HepG2 (cell line): ENCODE results near the gene CARD9. TPM values are rescaled to one million over a fixed set of nuclear protein-coding genes. Genes with fewer than 3 reads are reported as not detected.

Source experiments
- AGO2 ChIP-seq: fragments of 200-400 bp; formaldehyde crosslinking; optimal IDR thresholded peaks from 2 replicates; pipeline ENCODE3; 2017; ENCODE audit warnings: mild to moderate bottlenecking, low read depth, low read length, moderate library complexity
- ETV5 ChIP-seq: IDR thresholded peaks from 2 replicates; pipeline ENCODE4 v1.6.1; 2018; ENCODE audit warnings: missing biosample characterization, missing genetic modification reagents, inconsistent platforms, borderline replicate concordance
- KLF6 ChIP-seq: IDR thresholded peaks from 2 replicates; pipeline ENCODE4 v1.8.0; 2016; ENCODE audit warnings: missing biosample characterization, missing genetic modification reagents
- LCORL ChIP-seq, 2 experiments: fragments of 450-650 bp in 1 of 2; sonication (generic) in 1 of 2; formaldehyde crosslinking in 1 of 2; IDR thresholded peaks; 2 replicates each; pipeline versions ENCODE4 v1.5.0 to v1.6.1; 2017 to 2020; ENCODE audit warnings: antibody characterized with exemption in 1 of 2, missing genetic modification reagents in 1 of 2
- RFX3 ChIP-seq: IDR thresholded peaks from 2 replicates; pipeline ENCODE4 v1.6.1; 2016; ENCODE audit warnings: missing biosample characterization, missing genetic modification reagents
- SAP130 ChIP-seq: IDR thresholded peaks from 2 replicates; pipeline ENCODE4 v1.6.1; 2016; ENCODE audit warnings: low read depth
- SOX5 ChIP-seq: IDR thresholded peaks from 2 replicates; pipeline ENCODE4 v1.6.1; 2016; ENCODE audit warnings: borderline replicate concordance
- SP1 ChIP-seq, 2 experiments: fragments of 450-650 bp in 1 of 2; sonication (generic) in 1 of 2; formaldehyde crosslinking in 1 of 2; IDR thresholded peaks; 2 replicates each; pipeline versions ENCODE4 v1.4.0 to v1.6.1; 2016 to 2020; ENCODE audit warnings: missing genetic modification reagents in 1 of 2
- ZFP90 ChIP-seq: sonication (generic); formaldehyde crosslinking; IDR thresholded peaks from 2 replicates; pipeline ENCODE4 v1.8.0; 2022; ENCODE audit warnings: missing genetic modification reagents, mild to moderate bottlenecking, inconsistent platforms, borderline replicate concordance
- ZNF160 ChIP-seq: sonication (generic); formaldehyde crosslinking; IDR thresholded peaks from 2 replicates; pipeline ENCODE4 v1.8.0; 2022; ENCODE audit warnings: mild to moderate bottlenecking, inconsistent platforms, missing genetic modification reagents
- ZNF180 ChIP-seq: sonication (generic); formaldehyde crosslinking; IDR thresholded peaks from 2 replicates; pipeline ENCODE4 v1.4.0; 2020; ENCODE audit warnings: low read depth, missing genetic modification reagents, borderline replicate concordance
- ZNF296 ChIP-seq: sonication (generic); formaldehyde crosslinking; conservative IDR thresholded peaks from 2 replicates; pipeline ENCODE4 v1.5.0; 2020; ENCODE audit warnings: mild to moderate bottlenecking, missing genetic modification reagents
- ZNF317 ChIP-seq: sonication (generic); formaldehyde crosslinking; IDR thresholded peaks from 2 replicates; pipeline ENCODE4 v1.5.0; 2020; ENCODE audit warnings: mild to moderate bottlenecking, missing genetic modification reagents
- ZNF468 ChIP-seq: sonication (generic); formaldehyde crosslinking; IDR thresholded peaks from 2 replicates; pipeline ENCODE4 v1.8.0; 2022; ENCODE audit warnings: mild to moderate bottlenecking, moderate library complexity, missing genetic modification reagents
- ZNF772 ChIP-seq: sonication (generic); formaldehyde crosslinking; IDR thresholded peaks from 2 replicates; pipeline ENCODE4 v1.5.0; 2020; ENCODE audit warnings: mild to moderate bottlenecking, missing genetic modification reagents
- polyA plus RNA-seq, 8 experiments: library from polyadenylated mRNA; depleted of rRNA in 3 of 8; stranded (reverse) in 7 of 8; unstranded in 1 of 8; fragments of >200 nt; fragmentation: Illumina TruSeq in 4 of 8; extraction: Trizol in 4 of 8; gene quantifications; 2 replicates each; pipeline versions ENCODE4 v1.2.1 to v1.2.3, GENCODE V29; 2011 to 2016; ENCODE audit warnings: low read depth in 4 of 8, missing spikeins in 1 of 8, mixed read lengths in 1 of 8; ENCODE audit not compliant: insufficient read depth in 1 of 8
- total RNA-seq, 5 experiments: library from RNA; depleted of rRNA; stranded (reverse); fragments of >200 nt; fragmentation: Illumina TruSeq; extraction: Trizol; gene quantifications; 2 replicates each; pipeline ENCODE4 v1.2.3, GENCODE V29; 2016; ENCODE audit warnings: low read depth in 1 of 5
- TF ChIP-seq, protein P1 (sequence below): sonication (generic); formaldehyde crosslinking; IDR thresholded peaks from 2 replicates; pipeline ENCODE4 v1.4.0; 2020; ENCODE audit warnings: mild to moderate bottlenecking, missing genetic modification reagents
- TF ChIP-seq, protein P2 (sequence below): sonication (generic); formaldehyde crosslinking; conservative IDR thresholded peaks from 2 replicates; pipeline ENCODE4 v1.4.0; 2020; ENCODE audit warnings: mild to moderate bottlenecking, missing genetic modification reagents, moderate library complexity
- TF ChIP-seq, protein P3 (sequence below): sonication (generic); formaldehyde crosslinking; IDR thresholded peaks from 2 replicates; pipeline ENCODE4 v1.4.0; 2020; ENCODE audit warnings: missing genetic modification reagents, borderline replicate concordance

Gene CARD9
- total and polyA plus RNA-seq, 2 of the 13 experiments (the other 11 are each of a cell fraction or from before 2014, with no cell fraction given), result 3.3 to 7.4 TPM

DNA sequence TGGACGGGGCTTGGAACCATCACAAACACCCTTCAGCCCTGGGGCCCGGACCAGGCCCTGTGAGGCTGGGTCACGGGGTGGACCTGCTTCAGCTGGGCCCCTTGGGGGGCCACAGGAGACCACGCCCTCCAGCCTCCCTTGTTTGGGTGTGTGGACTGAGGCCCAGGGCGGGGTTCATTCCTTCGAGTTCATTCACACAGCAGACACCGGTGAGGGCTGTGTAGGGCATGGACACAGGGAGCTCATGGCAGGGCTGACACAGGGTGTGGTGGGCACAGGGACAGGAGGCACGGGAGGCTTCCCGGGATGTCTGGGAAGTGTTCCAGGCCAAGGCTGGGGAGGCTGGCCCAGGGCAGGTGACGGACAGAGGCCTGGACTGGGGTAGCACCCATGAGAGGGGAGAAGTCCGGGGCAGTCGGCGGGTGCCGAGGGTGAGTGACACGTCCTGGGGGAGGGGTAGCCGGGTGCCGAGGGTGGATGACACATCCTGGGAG lies 18.8 kb downstream of the CARD9 start (continued):
- no peak for TF ChIP-seq SP1 (IDR thresholded peaks at IDR 0.05)
- 0 out of 2 replicates have a peak, but pooled peaks have one; percentile 31 for TF ChIP-seq SP1 (CRISPR knock-in tag; IDR thresholded peaks at IDR 0.05)
- TF ChIP-seq, protein P1, sequence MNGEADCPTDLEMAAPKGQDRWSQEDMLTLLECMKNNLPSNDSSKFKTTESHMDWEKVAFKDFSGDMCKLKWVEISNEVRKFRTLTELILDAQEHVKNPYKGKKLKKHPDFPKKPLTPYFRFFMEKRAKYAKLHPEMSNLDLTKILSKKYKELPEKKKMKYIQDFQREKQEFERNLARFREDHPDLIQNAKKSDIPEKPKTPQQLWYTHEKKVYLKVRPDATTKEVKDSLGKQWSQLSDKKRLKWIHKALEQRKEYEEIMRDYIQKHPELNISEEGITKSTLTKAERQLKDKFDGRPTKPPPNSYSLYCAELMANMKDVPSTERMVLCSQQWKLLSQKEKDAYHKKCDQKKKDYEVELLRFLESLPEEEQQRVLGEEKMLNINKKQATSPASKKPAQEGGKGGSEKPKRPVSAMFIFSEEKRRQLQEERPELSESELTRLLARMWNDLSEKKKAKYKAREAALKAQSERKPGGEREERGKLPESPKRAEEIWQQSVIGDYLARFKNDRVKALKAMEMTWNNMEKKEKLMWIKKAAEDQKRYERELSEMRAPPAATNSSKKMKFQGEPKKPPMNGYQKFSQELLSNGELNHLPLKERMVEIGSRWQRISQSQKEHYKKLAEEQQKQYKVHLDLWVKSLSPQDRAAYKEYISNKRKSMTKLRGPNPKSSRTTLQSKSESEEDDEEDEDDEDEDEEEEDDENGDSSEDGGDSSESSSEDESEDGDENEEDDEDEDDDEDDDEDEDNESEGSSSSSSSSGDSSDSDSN (CRISPR knock-in tag), result peak; percentile 53; the same call in 1 of the 2 replicates
- TF ChIP-seq ZNF468 (CRISPR knock-in tag), result no peak
- peak; percentile 68 for TF ChIP-seq SAP130 (CRISPR knock-in tag)
- TF ChIP-seq, protein P2, sequence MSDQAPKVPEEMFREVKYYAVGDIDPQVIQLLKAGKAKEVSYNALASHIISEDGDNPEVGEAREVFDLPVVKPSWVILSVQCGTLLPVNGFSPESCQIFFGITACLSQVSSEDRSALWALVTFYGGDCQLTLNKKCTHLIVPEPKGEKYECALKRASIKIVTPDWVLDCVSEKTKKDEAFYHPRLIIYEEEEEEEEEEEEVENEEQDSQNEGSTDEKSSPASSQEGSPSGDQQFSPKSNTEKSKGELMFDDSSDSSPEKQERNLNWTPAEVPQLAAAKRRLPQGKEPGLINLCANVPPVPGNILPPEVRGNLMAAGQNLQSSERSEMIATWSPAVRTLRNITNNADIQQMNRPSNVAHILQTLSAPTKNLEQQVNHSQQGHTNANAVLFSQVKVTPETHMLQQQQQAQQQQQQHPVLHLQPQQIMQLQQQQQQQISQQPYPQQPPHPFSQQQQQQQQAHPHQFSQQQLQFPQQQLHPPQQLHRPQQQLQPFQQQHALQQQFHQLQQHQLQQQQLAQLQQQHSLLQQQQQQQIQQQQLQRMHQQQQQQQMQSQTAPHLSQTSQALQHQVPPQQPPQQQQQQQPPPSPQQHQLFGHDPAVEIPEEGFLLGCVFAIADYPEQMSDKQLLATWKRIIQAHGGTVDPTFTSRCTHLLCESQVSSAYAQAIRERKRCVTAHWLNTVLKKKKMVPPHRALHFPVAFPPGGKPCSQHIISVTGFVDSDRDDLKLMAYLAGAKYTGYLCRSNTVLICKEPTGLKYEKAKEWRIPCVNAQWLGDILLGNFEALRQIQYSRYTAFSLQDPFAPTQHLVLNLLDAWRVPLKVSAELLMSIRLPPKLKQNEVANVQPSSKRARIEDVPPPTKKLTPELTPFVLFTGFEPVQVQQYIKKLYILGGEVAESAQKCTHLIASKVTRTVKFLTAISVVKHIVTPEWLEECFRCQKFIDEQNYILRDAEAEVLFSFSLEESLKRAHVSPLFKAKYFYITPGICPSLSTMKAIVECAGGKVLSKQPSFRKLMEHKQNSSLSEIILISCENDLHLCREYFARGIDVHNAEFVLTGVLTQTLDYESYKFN (CRISPR knock-in tag), result peak; percentile 49
- TF ChIP-seq ZNF160 (CRISPR knock-in tag), result no peak
- no peak for TF ChIP-seq ZNF180
- TF ChIP-seq RFX3 (CRISPR knock-in tag), result no peak
- no peak for TF ChIP-seq SOX5
- TF ChIP-seq LCORL (IDR thresholded peaks at IDR 0.05), result no peak
- peak; percentile 36; the same call in 1 of the 2 replicates for TF ChIP-seq LCORL (CRISPR knock-in tag; IDR thresholded peaks at IDR 0.05)
- 0 out of 2 replicates have a peak, but pooled peaks have one; percentile 19 for TF ChIP-seq ZNF296
- 0 out of 2 replicates have a peak, but pooled peaks have one; percentile 25 for TF ChIP-seq ZFP90 (CRISPR knock-in tag)
- TF ChIP-seq ZNF317 (CRISPR knock-in tag), result no peak
- TF ChIP-seq ETV5 (CRISPR knock-in tag), result no peak
- 0 out of 2 replicates have a peak, but pooled peaks have one; percentile 10 for TF ChIP-seq ZNF772 (CRISPR knock-in tag)
- peak; percentile 46 for TF ChIP-seq AGO2
- TF ChIP-seq, protein P3, sequence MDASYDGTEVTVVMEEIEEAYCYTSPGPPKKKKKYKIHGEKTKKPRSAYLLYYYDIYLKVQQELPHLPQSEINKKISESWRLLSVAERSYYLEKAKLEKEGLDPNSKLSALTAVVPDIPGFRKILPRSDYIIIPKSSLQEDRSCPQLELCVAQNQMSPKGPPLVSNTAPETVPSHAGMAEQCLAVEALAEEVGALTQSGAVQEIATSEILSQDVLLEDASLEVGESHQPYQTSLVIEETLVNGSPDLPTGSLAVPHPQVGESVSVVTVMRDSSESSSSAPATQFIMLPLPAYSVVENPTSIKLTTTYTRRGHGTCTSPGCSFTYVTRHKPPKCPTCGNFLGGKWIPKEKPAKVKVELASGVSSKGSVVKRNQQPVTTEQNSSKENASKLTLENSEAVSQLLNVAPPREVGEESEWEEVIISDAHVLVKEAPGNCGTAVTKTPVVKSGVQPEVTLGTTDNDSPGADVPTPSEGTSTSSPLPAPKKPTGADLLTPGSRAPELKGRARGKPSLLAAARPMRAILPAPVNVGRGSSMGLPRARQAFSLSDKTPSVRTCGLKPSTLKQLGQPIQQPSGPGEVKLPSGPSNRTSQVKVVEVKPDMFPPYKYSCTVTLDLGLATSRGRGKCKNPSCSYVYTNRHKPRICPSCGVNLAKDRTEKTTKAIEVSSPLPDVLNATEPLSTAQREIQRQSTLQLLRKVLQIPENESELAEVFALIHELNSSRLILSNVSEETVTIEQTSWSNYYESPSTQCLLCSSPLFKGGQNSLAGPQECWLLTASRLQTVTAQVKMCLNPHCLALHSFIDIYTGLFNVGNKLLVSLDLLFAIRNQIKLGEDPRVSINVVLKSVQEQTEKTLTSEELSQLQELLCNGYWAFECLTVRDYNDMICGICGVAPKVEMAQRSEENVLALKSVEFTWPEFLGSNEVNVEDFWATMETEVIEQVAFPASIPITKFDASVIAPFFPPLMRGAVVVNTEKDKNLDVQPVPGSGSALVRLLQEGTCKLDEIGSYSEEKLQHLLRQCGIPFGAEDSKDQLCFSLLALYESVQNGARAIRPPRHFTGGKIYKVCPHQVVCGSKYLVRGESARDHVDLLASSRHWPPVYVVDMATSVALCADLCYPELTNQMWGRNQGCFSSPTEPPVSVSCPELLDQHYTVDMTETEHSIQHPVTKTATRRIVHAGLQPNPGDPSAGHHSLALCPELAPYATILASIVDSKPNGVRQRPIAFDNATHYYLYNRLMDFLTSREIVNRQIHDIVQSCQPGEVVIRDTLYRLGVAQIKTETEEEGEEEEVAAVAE, result no peak
- 0 out of 2 replicates have a peak, but pooled peaks have one; percentile 42 for TF ChIP-seq KLF6 (CRISPR knock-in tag)
